ENCODE data around the gene RHOBTB3.

GRCh38 chr5:95730011-95730700, 980 bp upstream of the RHOBTB3 start:
- TF ChIP-seq, protein P1, sequence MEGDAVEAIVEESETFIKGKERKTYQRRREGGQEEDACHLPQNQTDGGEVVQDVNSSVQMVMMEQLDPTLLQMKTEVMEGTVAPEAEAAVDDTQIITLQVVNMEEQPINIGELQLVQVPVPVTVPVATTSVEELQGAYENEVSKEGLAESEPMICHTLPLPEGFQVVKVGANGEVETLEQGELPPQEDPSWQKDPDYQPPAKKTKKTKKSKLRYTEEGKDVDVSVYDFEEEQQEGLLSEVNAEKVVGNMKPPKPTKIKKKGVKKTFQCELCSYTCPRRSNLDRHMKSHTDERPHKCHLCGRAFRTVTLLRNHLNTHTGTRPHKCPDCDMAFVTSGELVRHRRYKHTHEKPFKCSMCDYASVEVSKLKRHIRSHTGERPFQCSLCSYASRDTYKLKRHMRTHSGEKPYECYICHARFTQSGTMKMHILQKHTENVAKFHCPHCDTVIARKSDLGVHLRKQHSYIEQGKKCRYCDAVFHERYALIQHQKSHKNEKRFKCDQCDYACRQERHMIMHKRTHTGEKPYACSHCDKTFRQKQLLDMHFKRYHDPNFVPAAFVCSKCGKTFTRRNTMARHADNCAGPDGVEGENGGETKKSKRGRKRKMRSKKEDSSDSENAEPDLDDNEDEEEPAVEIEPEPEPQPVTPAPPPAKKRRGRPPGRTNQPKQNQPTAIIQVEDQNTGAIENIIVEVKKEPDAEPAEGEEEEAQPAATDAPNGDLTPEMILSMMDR (IDR thresholded peaks at IDR 0.05 in 4 of 5, conservative IDR thresholded peaks at IDR 0.05 in 1 of 5): no peak
- no peak for TF ChIP-seq POLR2A (IDR thresholded peaks at IDR 0.05)

Measured in gastrocnemius medialis (tissue), 4 donors.